Loucy (cell line): Measurements from ENCODE around the gene COL10A1.

Experiments used
- EZH2phosphoT487 ChIP-seq: fragments of 200-600 bp; IDR thresholded peaks from 2 replicates; pipeline ENCODE4 v1.6.1; 2018; ENCODE audit warnings: antibody characterized with exemption, mild to moderate bottlenecking, moderate library complexity, borderline replicate concordance
- TF ChIP-seq, protein P1 (sequence below): fragments of 200-600 bp; sonication (generic); conservative IDR thresholded peaks from 2 replicates; pipeline ENCODE4 v1.5.1; 2014; ENCODE audit warnings: mild to moderate bottlenecking, antibody characterized with exemption, low read length

DNA sequence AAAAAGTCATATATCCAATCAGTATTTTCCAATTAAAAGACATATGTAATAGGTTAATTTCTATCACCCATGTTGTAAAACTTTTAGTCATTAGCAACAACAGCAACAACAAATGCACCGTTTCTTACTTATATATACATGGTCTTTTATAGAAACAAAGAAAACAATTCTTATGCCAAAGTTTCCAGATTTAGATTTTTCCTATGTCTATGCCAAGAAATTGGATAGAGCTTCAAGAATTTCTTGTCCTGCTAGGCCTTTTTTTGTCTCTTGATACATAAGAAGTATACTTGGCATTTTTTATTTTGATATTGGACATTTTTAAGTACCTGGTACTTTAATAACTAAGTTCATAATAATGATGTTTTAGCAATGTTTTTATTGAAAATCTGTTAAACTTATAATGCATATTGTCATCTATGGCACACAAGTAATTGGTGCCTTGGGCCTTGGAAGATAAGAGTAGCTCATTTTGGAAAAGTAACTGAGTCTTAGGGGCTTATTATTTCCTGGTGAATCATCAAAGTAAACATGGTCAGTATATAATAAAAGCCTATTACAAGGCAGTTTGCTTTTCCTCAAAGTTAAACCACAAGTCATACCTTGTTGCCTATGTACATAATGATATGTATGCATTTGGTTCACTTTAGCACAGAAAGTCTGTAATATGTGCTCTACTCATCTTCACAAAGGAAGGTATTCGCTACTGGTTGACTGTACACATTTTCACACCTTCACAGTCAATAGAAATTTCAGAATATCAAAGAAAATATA is 55.1 kb downstream of the COL10A1 start:
- TF ChIP-seq, protein P1, sequence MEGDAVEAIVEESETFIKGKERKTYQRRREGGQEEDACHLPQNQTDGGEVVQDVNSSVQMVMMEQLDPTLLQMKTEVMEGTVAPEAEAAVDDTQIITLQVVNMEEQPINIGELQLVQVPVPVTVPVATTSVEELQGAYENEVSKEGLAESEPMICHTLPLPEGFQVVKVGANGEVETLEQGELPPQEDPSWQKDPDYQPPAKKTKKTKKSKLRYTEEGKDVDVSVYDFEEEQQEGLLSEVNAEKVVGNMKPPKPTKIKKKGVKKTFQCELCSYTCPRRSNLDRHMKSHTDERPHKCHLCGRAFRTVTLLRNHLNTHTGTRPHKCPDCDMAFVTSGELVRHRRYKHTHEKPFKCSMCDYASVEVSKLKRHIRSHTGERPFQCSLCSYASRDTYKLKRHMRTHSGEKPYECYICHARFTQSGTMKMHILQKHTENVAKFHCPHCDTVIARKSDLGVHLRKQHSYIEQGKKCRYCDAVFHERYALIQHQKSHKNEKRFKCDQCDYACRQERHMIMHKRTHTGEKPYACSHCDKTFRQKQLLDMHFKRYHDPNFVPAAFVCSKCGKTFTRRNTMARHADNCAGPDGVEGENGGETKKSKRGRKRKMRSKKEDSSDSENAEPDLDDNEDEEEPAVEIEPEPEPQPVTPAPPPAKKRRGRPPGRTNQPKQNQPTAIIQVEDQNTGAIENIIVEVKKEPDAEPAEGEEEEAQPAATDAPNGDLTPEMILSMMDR, result no peak
- TF ChIP-seq EZH2phosphoT487, result no peak
